Brain microvascular endothelial cell (primary cell): ENCODE data around the gene IFNL2.

Source experiments
- DNase-seq: peaks from one replicate; pipeline ENCODE4 v3.0.0-alpha.2; 2020
- H3K27ac ChIP-seq: fragments of 250-450 bp; sonication (Bioruptor Pico); 2 replicates; pipeline ENCODE4 v1.5.1; 2020; ENCODE audit warnings: mild to moderate bottlenecking, moderate library complexity
- H3K27me3 ChIP-seq: fragments of 250-450 bp; sonication (Bioruptor Pico); replicated peaks from 2 replicates; pipeline ENCODE4 v1.5.1; 2020; ENCODE audit warnings: mild to moderate bottlenecking
- H3K36me3 ChIP-seq: fragments of 250-450 bp; sonication (Bioruptor Pico); replicated peaks from 2 replicates; pipeline ENCODE4 v1.5.1; 2020; ENCODE audit warnings: mild to moderate bottlenecking
- H3K4me3 ChIP-seq: 2 replicates; pipeline ENCODE4 v1.5.1; 2011; ENCODE audit warnings: low read depth, mild to moderate bottlenecking, control low read depth, low read length, moderate library complexity
- in situ Hi-C: cut with HindIII; loops from 2 replicates; pipeline ENCODE4 v1.10.0; 2017; ENCODE audit warnings: low sequenced_read_pairs, low pct_ligation_motif_present
- TF ChIP-seq, protein P1 (sequence below): IDR thresholded peaks from 2 replicates; pipeline ENCODE4 v1.5.1; 2011; ENCODE audit warnings: low read depth, mild to moderate bottlenecking, moderate library complexity, low read length, control low read depth, inconsistent platforms; ENCODE audit errors: missing control alignments

The IFNL2 gene

DNA sequence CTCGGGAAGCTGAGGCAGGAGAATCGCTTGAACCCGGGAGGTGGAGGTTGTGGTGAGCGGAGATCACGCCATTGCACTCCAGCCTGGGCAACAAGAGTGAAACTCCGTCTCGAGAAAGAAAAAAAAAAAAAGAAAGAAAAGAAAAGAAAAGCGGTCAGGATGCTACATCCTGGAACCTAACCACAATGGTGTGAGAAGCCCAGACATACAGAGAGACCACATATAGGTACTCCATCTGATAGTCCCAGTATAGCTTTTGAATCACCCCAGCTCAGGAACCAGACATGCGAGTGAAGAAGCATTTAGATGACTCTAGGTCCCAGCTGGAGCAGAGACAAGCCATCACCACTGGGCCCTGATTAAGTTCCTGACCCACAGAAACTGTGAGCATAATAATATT lies 31.2 kb downstream of the IFNL2 start:
- no peak for DNase-seq
- in situ Hi-C loops = no loop called here
- H3K4me3 ChIP-seq = no peak overlapping the region

DNA sequence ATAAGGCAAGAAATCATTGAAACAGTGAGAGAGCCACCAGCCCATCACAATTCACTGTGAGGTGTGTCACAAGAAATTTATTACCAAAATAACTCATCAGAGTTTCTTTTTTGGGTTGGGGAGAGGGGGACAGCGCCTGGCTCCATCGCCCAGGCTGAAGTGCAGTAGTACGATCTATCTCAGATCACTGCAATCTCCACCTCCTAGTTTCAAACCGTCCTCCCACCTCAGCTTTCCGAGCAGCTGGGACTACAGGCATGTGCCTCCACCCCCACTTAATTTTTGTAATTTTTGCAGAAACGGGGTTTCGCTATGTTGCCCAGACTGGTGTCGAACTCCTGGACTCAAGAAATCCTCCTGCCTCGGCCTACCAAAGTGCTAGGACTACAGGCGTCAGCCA lies 31.6 kb downstream of the IFNL2 start:
- H3K27ac ChIP-seq = no peak overlapping the region
- H3K36me3 ChIP-seq = no peaks in the 10 kb centered on the region
- in situ Hi-C loops = no loop called here
- no peak for DNase-seq
- TF ChIP-seq, protein P1, sequence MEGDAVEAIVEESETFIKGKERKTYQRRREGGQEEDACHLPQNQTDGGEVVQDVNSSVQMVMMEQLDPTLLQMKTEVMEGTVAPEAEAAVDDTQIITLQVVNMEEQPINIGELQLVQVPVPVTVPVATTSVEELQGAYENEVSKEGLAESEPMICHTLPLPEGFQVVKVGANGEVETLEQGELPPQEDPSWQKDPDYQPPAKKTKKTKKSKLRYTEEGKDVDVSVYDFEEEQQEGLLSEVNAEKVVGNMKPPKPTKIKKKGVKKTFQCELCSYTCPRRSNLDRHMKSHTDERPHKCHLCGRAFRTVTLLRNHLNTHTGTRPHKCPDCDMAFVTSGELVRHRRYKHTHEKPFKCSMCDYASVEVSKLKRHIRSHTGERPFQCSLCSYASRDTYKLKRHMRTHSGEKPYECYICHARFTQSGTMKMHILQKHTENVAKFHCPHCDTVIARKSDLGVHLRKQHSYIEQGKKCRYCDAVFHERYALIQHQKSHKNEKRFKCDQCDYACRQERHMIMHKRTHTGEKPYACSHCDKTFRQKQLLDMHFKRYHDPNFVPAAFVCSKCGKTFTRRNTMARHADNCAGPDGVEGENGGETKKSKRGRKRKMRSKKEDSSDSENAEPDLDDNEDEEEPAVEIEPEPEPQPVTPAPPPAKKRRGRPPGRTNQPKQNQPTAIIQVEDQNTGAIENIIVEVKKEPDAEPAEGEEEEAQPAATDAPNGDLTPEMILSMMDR = no peak
- no peak overlapping the region for H3K4me3 ChIP-seq
- H3K27me3 ChIP-seq = peaks cover 10% of the 10 kb centered on the region

More for the DNA sequence above, 31.2 kb downstream of the IFNL2 start:
- Histone ChIP-seq H3K27ac (no peak overlapping the region), H3K36me3 (no peaks in the 10 kb centered on the region), H3K27me3 (peaks cover 7% of the 10 kb centered on the region)
- TF ChIP-seq, protein P1 = no peak

DNA sequence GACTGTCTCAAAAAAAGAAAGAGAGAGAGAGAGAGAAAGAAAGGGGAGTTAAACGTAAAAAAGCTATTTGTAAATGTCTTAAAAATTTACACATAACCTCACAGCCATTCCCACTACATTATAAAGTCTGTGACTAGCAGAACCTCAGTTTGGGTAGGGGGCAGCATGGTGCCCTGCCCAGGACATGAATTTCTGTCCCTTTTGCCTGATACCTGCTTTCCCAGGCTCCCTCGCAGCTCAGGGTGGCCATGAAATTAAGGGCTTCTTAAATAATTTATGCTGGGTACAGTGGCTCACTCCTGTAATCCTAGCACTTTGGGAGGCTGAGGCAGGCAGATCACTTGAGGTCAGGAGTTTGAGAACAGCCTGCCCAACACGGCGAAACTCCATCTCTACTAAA lies 32.8 kb downstream of the IFNL2 start:
- H3K27ac ChIP-seq = no peak overlapping the region
- peaks cover 21% of the 10 kb centered on the region for H3K27me3 ChIP-seq
- no peaks in the 10 kb centered on the region for H3K36me3 ChIP-seq
- no peak for DNase-seq
- in situ Hi-C loops = no loop called here
- H3K4me3 ChIP-seq = no peak overlapping the region
- TF ChIP-seq, protein P1 = no peak

DNA sequence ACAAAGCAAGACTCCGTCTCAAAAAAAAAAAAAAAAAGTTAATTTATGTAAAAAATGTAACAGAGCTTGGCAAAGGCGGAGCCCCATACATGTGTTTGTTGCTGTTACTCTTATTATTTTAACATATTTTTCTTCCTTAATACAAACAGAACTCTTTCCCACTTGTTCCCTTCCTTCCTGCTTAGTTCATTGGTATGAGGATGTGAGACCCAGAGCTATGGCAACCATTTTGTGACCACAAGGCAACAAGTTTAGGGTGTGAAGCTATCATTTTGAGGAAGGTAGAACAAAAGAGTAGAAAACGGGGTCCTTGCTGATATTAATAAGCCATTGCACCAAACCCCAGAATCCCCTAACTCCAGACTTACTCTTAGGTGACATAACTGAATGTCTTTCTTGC lies 33.4 kb downstream of the IFNL2 start:
- H3K4me3 ChIP-seq = no peak overlapping the region
- peaks cover 26% of the 10 kb centered on the region for H3K27me3 ChIP-seq
- no peak for DNase-seq
- in situ Hi-C loops = no loop called here
- no peaks in the 10 kb centered on the region for H3K36me3 ChIP-seq
- H3K27ac ChIP-seq = no peak overlapping the region
- TF ChIP-seq, protein P1 = no peak

DNA sequence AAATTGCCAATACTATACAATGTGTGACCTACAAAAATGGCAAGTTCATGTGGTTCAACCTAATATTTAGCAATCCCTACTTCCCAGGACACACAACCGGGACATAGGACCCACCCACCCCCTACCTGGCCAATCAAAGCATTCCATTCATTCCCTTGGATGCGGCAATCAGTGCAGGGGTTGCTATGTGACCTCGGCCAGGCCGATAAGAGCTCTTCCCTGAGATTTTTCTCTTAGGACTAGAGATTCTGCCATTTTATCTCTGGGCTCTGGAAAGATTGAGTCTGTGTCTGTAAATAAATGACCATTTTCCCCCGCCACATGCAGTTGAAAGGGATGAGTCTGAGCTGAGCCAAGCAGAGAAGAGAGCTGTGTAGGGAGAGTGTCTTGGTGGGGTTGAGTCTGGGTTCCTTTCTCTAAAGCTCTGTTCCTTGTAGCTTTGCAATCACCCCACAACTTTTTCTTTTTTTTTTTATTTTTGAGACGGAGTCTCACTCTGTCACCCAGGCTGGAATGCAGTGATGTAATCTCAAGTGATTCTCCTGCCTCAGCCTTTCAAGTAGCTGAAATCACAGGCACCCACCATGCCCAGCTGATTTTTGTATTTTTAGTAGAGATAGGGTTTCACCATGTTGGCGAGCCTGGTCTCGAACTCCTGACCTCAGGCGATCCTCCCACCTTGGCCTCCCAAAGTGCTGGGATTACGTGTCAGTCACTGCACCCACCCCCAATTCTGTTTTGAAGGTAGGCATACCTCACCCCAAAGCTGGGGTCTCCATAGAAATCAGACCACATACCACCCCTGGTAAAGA lies 35.4 kb downstream of the IFNL2 start:
- Histone ChIP-seq H3K27me3 (peaks cover 43% of the 10 kb centered on the region), H3K4me3 (no peak overlapping the region), H3K27ac (no peak overlapping the region), H3K36me3 (no peaks in the 10 kb centered on the region)
- in situ Hi-C loops = no loop called here
- TF ChIP-seq, protein P1 = no peak
- no peak for DNase-seq

DNA sequence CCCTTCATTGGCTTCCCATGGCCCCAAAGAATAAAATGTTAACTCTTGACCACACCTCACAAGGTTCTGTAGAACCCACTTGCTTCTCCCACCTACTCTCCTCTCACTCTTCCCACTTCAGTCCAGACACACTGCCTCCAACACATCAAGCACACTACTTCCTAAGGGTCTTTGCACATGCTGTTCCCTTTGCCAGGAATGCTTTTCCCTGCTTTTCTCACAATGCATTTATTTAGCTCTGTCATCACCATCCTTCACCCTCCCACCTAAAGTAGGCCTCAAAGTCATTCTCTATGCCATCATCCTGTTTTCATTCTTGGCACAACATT lies 36.0 kb downstream of the IFNL2 start:
- DNase-seq = no peak
- in situ Hi-C loops = no loop called here
- TF ChIP-seq, protein P1 = no peak
- H3K36me3 ChIP-seq = no peaks in the 10 kb centered on the region
- H3K4me3 ChIP-seq = no peak overlapping the region
- H3K27ac ChIP-seq = no peak overlapping the region
- peaks cover 43% of the 10 kb centered on the region for H3K27me3 ChIP-seq
